Stimulated activated CD4-positive, alpha-beta T cell treated with anti-CD3 and anti-CD28 coated beads, Interleukin-4, amount 100 ng/mL, for 24 hours (primary cell): Measurements from ENCODE around the gene SLC9A4.

Experiments
- DNase-seq: peaks from one replicate; pipeline ENCODE4 v3.0.0-alpha.2; 2020

Gene SLC9A4, protein sequence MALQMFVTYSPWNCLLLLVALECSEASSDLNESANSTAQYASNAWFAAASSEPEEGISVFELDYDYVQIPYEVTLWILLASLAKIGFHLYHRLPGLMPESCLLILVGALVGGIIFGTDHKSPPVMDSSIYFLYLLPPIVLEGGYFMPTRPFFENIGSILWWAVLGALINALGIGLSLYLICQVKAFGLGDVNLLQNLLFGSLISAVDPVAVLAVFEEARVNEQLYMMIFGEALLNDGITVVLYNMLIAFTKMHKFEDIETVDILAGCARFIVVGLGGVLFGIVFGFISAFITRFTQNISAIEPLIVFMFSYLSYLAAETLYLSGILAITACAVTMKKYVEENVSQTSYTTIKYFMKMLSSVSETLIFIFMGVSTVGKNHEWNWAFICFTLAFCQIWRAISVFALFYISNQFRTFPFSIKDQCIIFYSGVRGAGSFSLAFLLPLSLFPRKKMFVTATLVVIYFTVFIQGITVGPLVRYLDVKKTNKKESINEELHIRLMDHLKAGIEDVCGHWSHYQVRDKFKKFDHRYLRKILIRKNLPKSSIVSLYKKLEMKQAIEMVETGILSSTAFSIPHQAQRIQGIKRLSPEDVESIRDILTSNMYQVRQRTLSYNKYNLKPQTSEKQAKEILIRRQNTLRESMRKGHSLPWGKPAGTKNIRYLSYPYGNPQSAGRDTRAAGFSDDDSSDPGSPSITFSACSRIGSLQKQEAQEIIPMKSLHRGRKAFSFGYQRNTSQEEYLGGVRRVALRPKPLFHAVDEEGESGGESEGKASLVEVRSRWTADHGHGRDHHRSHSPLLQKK

GRCh38 chr2:102473020-102473419 lies at the start of gene SLC9A4:
TSS of gene SLC9A4 (plus strand) at chr2:102473226. CDS start at chr2:102473760, 534 bp downstream.
- peak; percentile 67 for DNase-seq

- DNase-seq = no peak
Measured at GRCh38 chr2:102423368-102423767, 49.7 kb upstream of the SLC9A4 start.

DNA sequence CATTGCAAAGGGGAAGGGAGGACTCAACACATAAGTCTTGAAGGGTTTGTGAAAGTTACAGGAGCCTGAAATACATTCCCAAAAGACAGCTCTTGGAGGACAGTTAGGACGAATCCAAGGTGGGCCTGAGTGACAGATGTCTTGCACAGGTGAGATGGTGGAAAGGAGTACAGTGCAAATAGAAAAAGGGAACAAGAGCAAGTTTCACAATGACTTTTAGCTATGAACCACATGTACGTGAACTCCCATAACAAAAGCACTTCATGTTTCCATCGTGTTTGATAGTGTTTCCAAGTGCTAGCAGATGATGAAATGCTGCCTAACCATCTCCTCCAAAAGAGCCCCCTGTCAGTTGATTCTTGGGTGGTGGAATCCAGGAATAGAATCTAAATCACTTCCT lies 48.3 kb upstream of the SLC9A4 start:
- DNase-seq = no peak

GRCh38 chr2:102425441-102426132 lies 47.4 kb upstream of the SLC9A4 start:
- DNase-seq = no peak

- DNase-seq = no peak
Measured at GRCh38 chr2:102427249-102427648, 45.8 kb upstream of the SLC9A4 start.

DNA sequence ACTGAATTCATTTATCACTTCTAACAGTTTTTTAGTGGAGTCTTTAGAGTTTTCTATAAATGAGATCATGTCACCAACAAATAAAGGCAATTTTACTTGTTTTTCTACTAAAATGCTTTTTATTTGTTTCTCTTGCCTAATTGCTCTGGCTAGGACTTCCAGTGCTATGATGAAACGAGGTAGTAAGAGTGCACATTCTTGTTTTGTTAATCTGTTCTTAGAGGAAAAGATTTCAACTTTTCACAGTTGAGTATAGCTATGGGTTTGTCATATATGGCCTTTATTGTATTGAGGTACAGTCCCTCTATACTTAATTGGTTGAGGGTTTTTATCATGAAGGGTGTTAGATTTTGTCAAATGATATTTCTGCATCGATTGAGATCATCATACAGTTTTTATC lies 44.5 kb upstream of the SLC9A4 start:
- DNase-seq = no peak

DNA sequence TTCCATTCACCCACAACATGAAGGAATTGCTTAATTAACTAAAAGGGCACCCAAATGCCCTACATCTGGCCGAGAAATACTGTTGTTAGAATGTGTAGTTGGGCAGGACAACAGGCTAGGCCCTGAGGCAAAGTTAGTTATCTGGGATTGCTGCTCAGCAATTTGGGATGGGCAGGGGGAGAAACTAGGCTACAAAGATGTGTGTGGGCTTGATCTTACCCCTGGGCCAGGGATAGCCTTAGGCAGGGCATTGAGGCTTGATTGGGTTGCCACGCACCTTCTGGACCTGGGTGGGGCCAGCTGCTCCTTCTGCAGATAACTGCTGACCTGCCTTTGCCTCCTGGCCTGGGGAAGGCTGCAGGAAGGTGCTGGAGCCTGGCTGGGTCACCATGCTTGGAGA lies 40.6 kb upstream of the SLC9A4 start:
- DNase-seq = no peak

DNA sequence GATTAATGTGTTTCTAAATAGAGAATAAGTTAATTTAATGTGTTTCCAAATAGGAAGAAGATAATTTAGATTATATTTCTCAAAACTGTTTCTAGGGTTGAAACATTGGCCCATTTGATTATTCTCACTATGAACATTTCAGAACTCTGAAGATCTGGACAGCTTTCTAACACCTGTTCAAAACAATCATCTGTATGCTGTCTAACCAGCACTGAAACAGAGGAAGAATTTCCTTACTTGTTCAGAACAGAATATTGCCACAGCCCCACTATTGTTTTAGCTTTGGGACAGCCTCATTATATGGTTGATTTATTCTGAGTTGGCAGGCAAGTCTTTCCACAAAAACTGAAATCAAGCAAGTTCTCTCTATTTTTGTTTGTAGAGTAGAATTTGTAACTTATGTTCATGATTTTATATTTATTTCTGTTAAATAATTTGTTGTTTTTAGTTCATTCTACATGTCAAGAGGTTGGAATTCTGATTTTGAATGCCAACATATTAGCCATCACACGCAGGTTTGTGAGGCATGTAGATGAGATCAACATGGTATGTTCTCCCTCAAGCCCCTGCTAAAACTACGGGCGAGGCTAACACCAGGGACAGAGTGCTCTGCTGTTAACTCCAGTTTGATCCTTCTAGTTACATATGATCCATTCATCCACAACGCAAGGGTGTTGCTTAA lies 38.9 kb upstream of the SLC9A4 start:
- DNase-seq = no peak

- no peak for DNase-seq
Measured at GRCh38 chr2:102434655-102435381, 38.2 kb upstream of the SLC9A4 start.

- DNase-seq = no peak
Measured at GRCh38 chr2:102435741-102436140, 37.3 kb upstream of the SLC9A4 start.

GRCh38 chr2:102436323-102436722 lies 36.7 kb upstream of the SLC9A4 start:
- peak; percentile 27 for DNase-seq

DNA sequence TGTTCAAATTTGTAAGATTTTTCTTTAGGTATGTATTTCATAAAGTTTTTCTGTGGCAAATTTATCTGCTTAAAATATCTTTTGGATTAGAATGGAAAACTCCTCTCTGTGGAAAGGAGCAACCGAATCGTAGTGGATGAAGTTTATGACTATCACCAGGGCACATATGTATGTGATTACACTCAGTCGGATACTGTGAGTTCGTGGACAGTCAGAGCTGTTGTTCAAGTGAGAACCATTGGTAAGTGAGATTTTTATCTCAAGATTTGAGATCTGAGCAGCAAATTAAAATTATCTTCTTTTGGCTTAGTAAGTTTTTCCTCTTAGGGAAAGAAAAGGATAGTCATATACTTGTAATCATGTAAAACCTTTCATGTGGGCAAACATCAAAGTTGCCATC lies 35.9 kb upstream of the SLC9A4 start:
- DNase-seq = no peak

DNA sequence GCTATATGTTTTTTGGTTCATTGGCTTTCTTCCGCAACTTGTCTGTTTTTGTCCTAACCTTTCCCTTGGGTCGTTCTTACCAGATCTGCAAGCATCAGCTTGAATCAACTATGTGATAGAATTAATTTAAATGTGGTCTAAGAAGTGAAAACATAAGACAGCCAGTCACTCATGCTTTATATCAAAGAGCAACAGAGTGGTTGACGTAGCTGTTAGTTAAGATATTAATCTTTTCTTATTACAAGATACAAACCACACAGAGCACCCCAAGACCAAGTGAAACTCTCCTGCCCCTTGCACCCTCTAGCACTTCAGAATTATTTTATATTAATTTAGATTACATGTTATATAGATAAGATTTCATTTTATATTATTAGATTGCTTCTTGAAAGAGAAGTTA lies 34.9 kb upstream of the SLC9A4 start:
- no peak for DNase-seq

DNA sequence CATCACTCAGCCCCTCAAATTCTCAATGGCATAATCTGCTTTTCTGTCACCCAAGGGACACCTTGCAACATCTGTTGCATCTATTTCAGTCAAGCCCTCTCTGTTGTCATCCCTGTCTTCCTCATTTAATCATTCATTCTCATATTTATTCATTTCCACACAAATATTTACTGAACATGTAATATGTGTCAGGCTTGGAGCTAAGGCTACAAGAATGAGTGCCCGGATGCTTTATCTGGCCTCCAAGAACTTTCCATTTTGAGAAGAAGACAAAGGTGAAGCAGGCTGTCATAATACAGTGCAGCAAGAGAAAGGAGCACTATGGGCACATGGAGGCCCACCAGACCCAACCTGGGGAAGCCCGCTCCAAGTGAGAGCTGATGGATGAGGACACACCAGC lies 34.4 kb upstream of the SLC9A4 start:
- DNase-seq = no peak

GRCh38 chr2:102439065-102439695 lies 33.8 kb upstream of the SLC9A4 start:
- no peak for DNase-seq

DNA sequence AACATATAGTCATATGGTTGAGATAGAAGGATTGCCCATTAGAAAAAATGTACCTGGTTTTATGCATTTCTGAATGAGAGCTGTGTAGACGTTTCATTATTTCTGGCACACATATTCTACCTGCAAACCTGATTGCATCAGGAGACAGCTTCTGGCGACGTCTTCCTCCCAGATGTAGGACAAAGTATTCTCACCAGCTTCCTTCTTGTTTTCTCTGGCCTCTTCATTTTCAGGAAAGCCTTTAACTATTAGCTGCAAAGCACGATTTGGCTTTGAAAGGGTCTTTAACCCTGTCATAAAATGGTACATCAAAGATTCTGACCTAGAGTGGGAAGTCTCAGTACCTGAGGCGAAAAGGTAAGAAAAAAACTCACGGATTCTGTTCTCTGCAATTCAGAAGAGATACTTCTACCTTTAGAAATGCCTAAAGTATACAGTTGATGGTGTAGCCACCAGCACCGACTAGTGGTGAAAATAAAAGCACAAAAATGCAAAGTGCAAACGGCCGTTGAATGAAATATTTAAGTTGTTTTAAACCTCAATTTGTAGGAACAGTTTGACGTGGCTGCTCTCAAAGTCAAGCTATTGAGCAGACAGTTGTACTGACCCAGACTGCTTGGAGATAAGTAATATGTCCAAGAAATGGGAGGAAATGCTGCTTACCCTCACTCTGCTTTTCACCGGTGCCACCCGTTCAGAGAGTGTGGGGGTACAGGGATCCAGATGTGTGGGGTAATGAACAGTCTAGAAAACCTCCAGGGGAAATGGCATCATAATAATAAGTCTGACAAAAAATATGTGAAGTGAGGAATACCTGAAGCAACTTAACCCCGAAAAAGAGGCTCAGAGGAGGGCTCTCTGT lies 29.8 kb upstream of the SLC9A4 start:
- DNase-seq = peak; percentile 64

- DNase-seq = no peak
Measured at GRCh38 chr2:102444233-102444632, 28.8 kb upstream of the SLC9A4 start.

GRCh38 chr2:102446936-102447335 lies 26.1 kb upstream of the SLC9A4 start:
- no peak for DNase-seq

DNA sequence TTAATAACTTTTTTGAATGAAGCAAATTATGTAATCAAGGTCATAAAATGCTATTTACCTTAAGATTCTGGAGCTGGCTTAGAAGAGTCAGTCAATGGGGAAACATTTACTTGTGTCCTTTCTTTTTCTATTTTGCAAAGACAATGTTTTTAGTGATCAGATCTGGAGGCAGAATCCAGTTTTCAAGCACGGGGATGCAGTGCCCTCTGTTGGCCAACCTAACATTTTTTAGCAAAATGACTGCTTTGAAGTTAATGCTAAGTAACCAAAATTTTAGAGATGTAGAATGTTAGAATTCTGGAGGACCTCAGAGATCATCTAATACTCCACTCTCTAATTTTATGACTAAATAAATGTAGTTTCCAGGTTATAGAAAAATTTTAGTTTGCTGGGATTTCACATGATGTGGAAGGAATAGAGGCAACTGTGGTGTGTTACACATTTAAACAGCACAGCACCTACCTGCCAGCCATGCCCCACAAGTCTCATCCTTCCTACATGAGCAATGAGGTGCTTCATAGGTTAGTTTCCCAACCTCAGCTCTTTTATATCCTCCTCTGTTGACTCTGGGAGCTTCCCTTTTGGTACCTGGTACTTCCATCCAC lies 23.6 kb upstream of the SLC9A4 start:
- peak; percentile 76 for DNase-seq

- no peak for DNase-seq
Measured at GRCh38 chr2:102451968-102452367, 21.1 kb upstream of the SLC9A4 start.
